ENCODE results near the gene CTNNA3. TPM values are rescaled to one million over a fixed set of nuclear protein-coding genes. Genes with fewer than 3 reads are reported as not detected.

Gene CTNNA3
- polyA plus RNA-seq, 1 experiment: not detected

DNA sequence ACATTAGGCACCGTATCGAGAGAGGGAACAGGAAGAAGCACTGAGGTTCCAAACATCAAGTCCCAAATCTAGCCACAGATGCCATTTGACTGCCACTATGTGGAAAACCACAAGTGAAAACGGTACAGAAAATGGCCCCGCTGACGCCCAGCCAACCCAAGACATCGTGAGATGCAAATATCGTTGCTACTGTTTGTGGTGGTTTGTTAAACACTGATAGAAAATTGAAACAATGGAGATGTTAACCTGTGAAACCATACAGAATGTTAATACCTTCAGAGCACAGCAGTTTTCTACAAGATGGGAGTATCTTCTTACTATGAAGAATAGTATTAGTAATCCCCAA lies 922.5 kb downstream of the CTNNA3 start:
- TF ChIP-seq, protein P1, sequence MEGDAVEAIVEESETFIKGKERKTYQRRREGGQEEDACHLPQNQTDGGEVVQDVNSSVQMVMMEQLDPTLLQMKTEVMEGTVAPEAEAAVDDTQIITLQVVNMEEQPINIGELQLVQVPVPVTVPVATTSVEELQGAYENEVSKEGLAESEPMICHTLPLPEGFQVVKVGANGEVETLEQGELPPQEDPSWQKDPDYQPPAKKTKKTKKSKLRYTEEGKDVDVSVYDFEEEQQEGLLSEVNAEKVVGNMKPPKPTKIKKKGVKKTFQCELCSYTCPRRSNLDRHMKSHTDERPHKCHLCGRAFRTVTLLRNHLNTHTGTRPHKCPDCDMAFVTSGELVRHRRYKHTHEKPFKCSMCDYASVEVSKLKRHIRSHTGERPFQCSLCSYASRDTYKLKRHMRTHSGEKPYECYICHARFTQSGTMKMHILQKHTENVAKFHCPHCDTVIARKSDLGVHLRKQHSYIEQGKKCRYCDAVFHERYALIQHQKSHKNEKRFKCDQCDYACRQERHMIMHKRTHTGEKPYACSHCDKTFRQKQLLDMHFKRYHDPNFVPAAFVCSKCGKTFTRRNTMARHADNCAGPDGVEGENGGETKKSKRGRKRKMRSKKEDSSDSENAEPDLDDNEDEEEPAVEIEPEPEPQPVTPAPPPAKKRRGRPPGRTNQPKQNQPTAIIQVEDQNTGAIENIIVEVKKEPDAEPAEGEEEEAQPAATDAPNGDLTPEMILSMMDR (IDR thresholded peaks at IDR 0.05; ENCODE audit: insufficient read depth, low read depth, low read length): no peak
- POLR2A ChIA-PET: no interaction called here
- CTCF ChIA-PET: no interaction called here
- DNase-seq (ENCODE audit: low read depth): no peak
- Histone ChIP-seq H3K4me3 (ENCODE audit: low read depth, low read length) (no peak overlapping the region), H3K27me3 (ENCODE audit: control insufficient read depth, insufficient read depth, low read length) (no peaks in the 10 kb centered on the region), H3K36me3 (ENCODE audit: control insufficient read depth, insufficient read depth, low read length) (no peaks in the 10 kb centered on the region)

DNA sequence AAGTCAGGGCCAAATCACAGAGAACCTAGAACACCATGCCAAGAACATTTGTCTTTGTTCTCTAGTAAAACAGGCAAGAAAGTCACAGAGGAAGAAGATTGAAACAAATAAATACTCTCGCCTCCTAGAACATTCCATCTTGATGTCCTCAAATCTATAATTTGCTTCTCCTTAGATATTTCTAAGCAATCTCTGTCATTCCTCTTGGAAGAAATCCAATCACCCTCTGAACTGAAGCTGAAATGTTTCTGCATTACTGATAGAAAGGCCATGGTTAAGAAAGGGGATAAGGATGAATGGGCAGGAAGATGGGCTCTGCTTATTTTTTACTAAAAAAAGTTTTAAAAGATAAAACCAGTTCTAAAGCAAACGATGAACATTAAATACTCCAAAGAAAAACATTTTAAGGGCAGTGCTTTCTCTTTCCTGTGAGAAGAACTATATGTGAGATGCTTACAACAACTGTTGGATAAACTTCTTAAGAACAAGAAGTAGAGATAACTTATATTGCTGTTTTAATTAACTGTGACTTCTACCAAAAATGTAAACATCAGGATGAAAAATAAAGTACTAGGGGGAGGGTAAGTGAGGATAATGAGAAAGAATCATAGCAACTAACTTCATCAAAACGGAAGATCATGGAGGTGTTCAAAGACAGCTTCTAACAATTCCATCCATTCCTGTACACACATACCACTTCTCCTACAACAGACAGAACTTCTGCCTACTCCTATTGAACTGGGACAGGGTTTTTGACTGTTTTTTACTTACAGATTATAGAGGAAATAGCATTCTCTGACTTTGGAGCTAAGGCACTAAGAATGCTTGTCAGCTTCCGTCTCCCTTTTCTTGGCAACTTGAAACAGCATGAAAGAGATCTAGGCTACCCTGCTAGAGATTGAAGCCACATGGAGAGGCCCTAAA lies 923.2 kb downstream of the CTNNA3 start:
- no peak for DNase-seq (ENCODE audit: low read depth)
- Histone ChIP-seq H3K36me3 (ENCODE audit: control insufficient read depth, insufficient read depth, low read length) (no peaks in the 10 kb centered on the region), H3K4me3 (ENCODE audit: low read depth, low read length) (no peak overlapping the region), H3K27me3 (ENCODE audit: control insufficient read depth, insufficient read depth, low read length) (no peaks in the 10 kb centered on the region)
- ChIA-PET POLR2A (no interaction called here), CTCF (no interaction called here)
- TF ChIP-seq, protein P1 (IDR thresholded peaks at IDR 0.05; ENCODE audit: insufficient read depth, low read depth, low read length): no peak

DNA sequence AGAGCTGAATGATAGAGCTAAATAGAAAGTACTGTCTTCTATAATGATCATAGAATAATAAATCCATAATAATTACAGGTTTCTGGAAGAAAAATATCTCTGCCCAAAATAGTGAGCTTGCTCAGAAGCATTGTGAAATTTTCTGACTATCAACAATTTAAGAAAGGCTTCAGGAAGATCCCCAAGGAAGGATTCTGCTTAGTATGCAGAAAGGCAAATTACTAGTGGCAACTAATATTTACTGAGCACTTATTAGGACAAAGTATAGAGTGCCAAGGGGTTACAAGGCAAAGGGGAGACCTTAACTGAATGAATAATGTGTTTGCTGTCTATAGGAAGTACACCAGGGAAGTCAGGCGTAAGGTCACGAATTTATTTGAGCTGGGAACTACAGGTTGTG lies 928.3 kb downstream of the CTNNA3 start:
- Histone ChIP-seq H3K27me3 (ENCODE audit: control insufficient read depth, insufficient read depth, low read length) (no peaks in the 10 kb centered on the region), H3K36me3 (ENCODE audit: control insufficient read depth, insufficient read depth, low read length) (no peaks in the 10 kb centered on the region), H3K4me3 (ENCODE audit: low read depth, low read length) (no peak overlapping the region)
- ChIA-PET CTCF (no interaction called here), POLR2A (no interaction called here)
- DNase-seq (ENCODE audit: low read depth): no peak
- TF ChIP-seq, protein P1 (IDR thresholded peaks at IDR 0.05; ENCODE audit: insufficient read depth, low read depth, low read length): no peak

DNA sequence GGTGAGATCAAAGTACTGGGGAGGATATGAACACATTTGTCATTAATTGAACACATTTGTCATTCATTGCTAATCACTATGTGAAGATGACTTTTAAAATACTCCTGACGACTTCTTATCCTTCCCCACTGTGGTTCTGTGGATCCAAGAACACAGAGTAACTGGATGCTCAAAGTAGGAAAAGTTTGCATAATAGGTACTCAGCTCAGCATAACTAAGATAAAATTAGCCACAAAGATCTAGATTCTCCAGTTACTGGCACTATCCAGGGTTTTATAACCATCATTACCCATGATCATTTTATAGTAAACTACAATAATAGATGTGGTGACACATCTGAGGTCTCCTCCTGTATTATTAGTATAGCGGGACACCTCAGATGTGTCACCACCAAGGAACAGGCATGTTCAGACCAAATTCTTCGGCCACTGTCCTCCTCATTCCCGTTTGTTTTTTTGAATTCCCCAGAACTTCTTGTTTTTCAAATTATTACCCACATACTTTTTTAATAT lies 933.7 kb downstream of the CTNNA3 start:
- H3K36me3 ChIP-seq (ENCODE audit: control insufficient read depth, insufficient read depth, low read length): no peaks in the 10 kb centered on the region
- TF ChIP-seq, protein P1 (IDR thresholded peaks at IDR 0.05; ENCODE audit: insufficient read depth, low read depth, low read length): no peak
- H3K27me3 ChIP-seq (ENCODE audit: control insufficient read depth, insufficient read depth, low read length): no peaks in the 10 kb centered on the region
- no peak for DNase-seq (ENCODE audit: low read depth)
- POLR2A ChIA-PET: no interaction called here
- H3K4me3 ChIP-seq (ENCODE audit: low read depth, low read length): no peak overlapping the region
- CTCF ChIA-PET: no interaction called here

DNA sequence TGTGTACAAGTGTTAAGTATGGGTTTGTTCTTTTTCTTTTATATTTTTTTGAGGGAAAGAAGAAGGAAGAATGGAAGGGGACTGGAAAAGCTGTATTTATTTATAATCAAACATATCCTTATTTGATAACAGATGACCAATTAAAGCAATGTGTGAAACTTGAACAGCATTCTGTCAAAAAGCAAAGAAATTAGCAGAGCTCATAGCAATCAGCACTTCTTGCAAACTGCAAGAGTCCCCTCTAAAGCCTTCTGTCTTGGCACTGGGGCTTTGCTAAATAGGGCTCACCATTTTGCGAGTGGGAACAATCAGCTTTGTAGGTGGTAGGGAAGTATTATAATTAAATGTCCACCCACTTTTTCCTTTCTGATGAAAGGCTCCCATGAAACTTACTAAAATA lies 935.1 kb downstream of the CTNNA3 start:
- Histone ChIP-seq H3K36me3 (ENCODE audit: control insufficient read depth, insufficient read depth, low read length) (no peaks in the 10 kb centered on the region), H3K4me3 (ENCODE audit: low read depth, low read length) (no peak overlapping the region), H3K27me3 (ENCODE audit: control insufficient read depth, insufficient read depth, low read length) (no peaks in the 10 kb centered on the region)
- DNase-seq (ENCODE audit: low read depth): no peak
- ChIA-PET CTCF (no interaction called here), POLR2A (no interaction called here)
- TF ChIP-seq, protein P1 (IDR thresholded peaks at IDR 0.05; ENCODE audit: insufficient read depth, low read depth, low read length): no peak

Data from BJ (cell line).